Ovary (tissue), 9 donors: ENCODE results near the gene ABHD4. TPM values are rescaled to one million over a fixed set of nuclear protein-coding genes. Genes with fewer than 3 reads are reported as not detected.

Experiments used
- DNase-seq, 5 donors: peaks; one replicate each; pipeline ENCODE4 v3.0.0-alpha.2; 2019 to 2020
- H3K27ac ChIP-seq, 2 donors: fragments of 200-600 bp; one replicate each; pipeline versions ENCODE4 v1.5.1 to v1.8.0; 2019 to 2022
- H3K27me3 ChIP-seq: fragments of 200-600 bp; one replicate; pipeline ENCODE4 v1.8.0; 2022
- H3K36me3 ChIP-seq: fragments of 200-600 bp; sonication (generic); one replicate; pipeline ENCODE4 v1.5.1; 2019
- H3K4me1 ChIP-seq: one replicate; pipeline ENCODE4 v1.8.1; 2013; ENCODE audit warnings: mild to moderate bottlenecking, moderate library complexity; ENCODE audit not compliant: insufficient read depth
- H3K4me3 ChIP-seq: fragments of 200-600 bp; sonication (generic); one replicate; pipeline ENCODE4 v1.5.1; 2017
- H3K9me3 ChIP-seq, 2 donors: fragments of 200-600 bp in 1 of 2; sonication (generic) in 1 of 2; one replicate each; pipeline versions ENCODE4 v1.5.1 to v1.8.1; 2013 to 2019; ENCODE audit warnings: mild to moderate bottlenecking in 1 of 2, moderate library complexity in 1 of 2
- CTCF ChIP-seq, 3 donors: fragments of 450-650 bp in 2 of 3; fragments of 200-600 bp in 1 of 3; IDR thresholded peaks; one replicate each; pipeline versions ENCODE4 v1.5.1 to v1.8.0; 2016 to 2022; ENCODE audit warnings: antibody characterized with exemption in 3 of 3, mild to moderate bottlenecking in 1 of 3
- EP300 ChIP-seq: sonication (generic); formaldehyde crosslinking; IDR thresholded peaks from one replicate; pipeline ENCODE4 v1.6.1; 2017; ENCODE audit warnings: antibody characterized with exemption
- POLR2A ChIP-seq: fragments of 450-650 bp; IDR thresholded peaks from one replicate; pipeline ENCODE4 v1.6.1; 2017; ENCODE audit warnings: antibody characterized with exemption, mild to moderate bottlenecking, moderate library complexity
- WGBS, 3 donors: extraction: QIAGEN DNeasy Blood & Tissue Kit in 1 of 3; methylation state at CpG; one replicate each; pipeline versions ENCODE4 v1.1.5 to v1.1.7; 2013 to 2017; 5-methylcytosine and 5-hydroxymethylcytosine counted together
- intact Hi-C, 4 donors: fragments of 100-400 bp; cut with DNase I; formaldehyde crosslinking; loops; one replicate each; pipeline versions ENCODE4 v1.11.0 to v1.15.1; 2022 to 2023
- polyA plus RNA-seq, 2 donors: library from polyadenylated mRNA; stranded (reverse); fragments of 200-250 nt in 1 of 2; fragments of 350-450 nt in 1 of 2; fragmentation: Illumina TruSeq in 1 of 2; extraction: RNeasy Lipid Tissue Mini Kit (QIAGEN cat#74804) in 1 of 2; gene quantifications; one replicate each; pipeline ENCODE4 v1.2.3, GENCODE V29; 2013 to 2014
- total RNA-seq, 7 donors: library from RNA; depleted of rRNA in 2 of 7; stranded (reverse); fragments of >200 nt in 2 of 7; fragmentation: NEBNext Ultra II Directional in 3 of 7; extraction: Animal tissue kit (Norgen Biotek cat#: 25700) in 3 of 7; gene quantifications; one replicate each; pipeline versions ENCODE4 v1.1.0 to v1.2.4, GENCODE V29; 2016 to 2023
- donor health status: DM: no; HTN: no; CAD: no; lungs with moderate emphysema.
- donor health status: DM: no; HTN: no; CAD: no.
- donor health status: Bipolar disorder and iron deficiency.
- donor health status: DM: yes; HTN: yes; CAD: no.
- donor health status: DM: no; HTN: no; CAD: no.
- donor health status: DM: yes; HTN: yes; CAD: no.

Gene ABHD4
- total and polyA plus RNA-seq, 9 donors, result 5.6 to 64.0 (median 18.8) TPM

GRCh38 chr14:22560662-22561365 lies 37.3 kb upstream of the ABHD4 start:
- DNase-seq, result no peak
- intact Hi-C loops, result loop anchor here in 2 of 4 donors (10.0 kb wide), 2 partner anchors 284 to 294 kb away; no protein-coding TSS in a partner anchor
- H3K36me3 ChIP-seq, result no peaks in the 10 kb centered on the region
- WGBS, 3 donors, result 63 to 76% (median 66%) methylated on average over 13 of the region's 13 CpGs
- no peak overlapping the region for H3K27ac ChIP-seq
- TF ChIP-seq POLR2A, result no peak
- TF ChIP-seq EP300, result no peak
- no peak for TF ChIP-seq CTCF (IDR thresholded peaks at IDR 0.05)
- no peaks in the 10 kb centered on the region for H3K27me3 ChIP-seq
- no peaks in the 10 kb centered on the region for H3K4me1 ChIP-seq
- H3K9me3 ChIP-seq, result no peaks in the 10 kb centered on the region
- no peak overlapping the region for H3K4me3 ChIP-seq

GRCh38 chr14:22561366-22561660 lies 36.8 kb upstream of the ABHD4 start:
- H3K4me3 ChIP-seq, result no peak overlapping the region
- H3K27ac ChIP-seq, result no peak overlapping the region
- no peaks in the 10 kb centered on the region for H3K9me3 ChIP-seq
- no peaks in the 10 kb centered on the region for H3K4me1 ChIP-seq
- no peak for DNase-seq
- H3K36me3 ChIP-seq, result no peaks in the 10 kb centered on the region
- TF ChIP-seq POLR2A, result no peak
- TF ChIP-seq EP300, result no peak
- TF ChIP-seq CTCF (IDR thresholded peaks at IDR 0.05), result no peak
- intact Hi-C loops, result loop anchor here in 2 of 4 donors (10.0 kb wide), 2 partner anchors 283 to 293 kb away; no protein-coding TSS in a partner anchor
- 67 to 76% (median 68%) methylated on average over 3 of the region's 3 CpGs for WGBS, 3 donors
- H3K27me3 ChIP-seq, result no peaks in the 10 kb centered on the region

- Histone ChIP-seq H3K9me3 (no peaks in the 10 kb centered on the region), H3K27me3 (no peaks in the 10 kb centered on the region), H3K4me3 (no peak overlapping the region), H3K4me1 (no peaks in the 10 kb centered on the region), H3K36me3 (no peaks in the 10 kb centered on the region), H3K27ac (no peak overlapping the region)
- intact Hi-C loops, result loop anchor here in 2 of 4 donors (10.0 kb wide), 2 partner anchors 283 to 293 kb away; no protein-coding TSS in a partner anchor
- DNase-seq, result no peak
- TF ChIP-seq EP300 (no peak), CTCF (IDR thresholded peaks at IDR 0.05) (no peak), POLR2A (no peak)
- 79 to 85% (median 82%) methylated on average over 11 of the region's 11 CpGs for WGBS, 3 donors
These were observed 36.2 kb upstream of the ABHD4 start for GRCh38 chr14:22561661-22562579.

GRCh38 chr14:22563987-22564386 lies 34.1 kb upstream of the ABHD4 start:
- no peak overlapping the region for H3K4me3 ChIP-seq
- H3K4me1 ChIP-seq, result no peaks in the 10 kb centered on the region
- H3K27ac ChIP-seq, result no peak overlapping the region
- WGBS, 3 donors, result 66 to 79% (median 77%) methylated on average over 5 of the region's 5 CpGs
- no peak for DNase-seq
- intact Hi-C loops, result loop anchor here in 2 of 4 donors (10.0 kb wide), 2 partner anchors 281 to 291 kb away; no protein-coding TSS in a partner anchor
- no peak for TF ChIP-seq POLR2A
- TF ChIP-seq EP300, result no peak
- no peak for TF ChIP-seq CTCF (IDR thresholded peaks at IDR 0.05)
- H3K27me3 ChIP-seq, result no peaks in the 10 kb centered on the region
- no peaks in the 10 kb centered on the region for H3K9me3 ChIP-seq
- H3K36me3 ChIP-seq, result no peaks in the 10 kb centered on the region
